H9 (cell line): ENCODE measurements around the gene PRG2. TPM values are rescaled to one million over a fixed set of nuclear protein-coding genes. Genes with fewer than 3 reads are reported as not detected.

Experiments
- DNase-seq: peaks from one replicate; pipeline ENCODE4 v3.0.0-alpha.2; 2017
- H2AFZ ChIP-seq: one replicate; pipeline ENCODE4 v1.6.1; 2013; ENCODE audit warnings: mild to moderate bottlenecking, low read length, control low read depth, moderate library complexity
- H2AK5ac ChIP-seq: 2 replicates; pipeline ENCODE4 v1.6.1; 2013; ENCODE audit warnings: low read length, control low read depth, mixed read lengths; ENCODE audit not compliant: insufficient read length
- H2BK120ac ChIP-seq: one replicate; pipeline ENCODE4 v1.6.1; 2013; ENCODE audit warnings: low read depth, mild to moderate bottlenecking, low read length, control low read depth, inconsistent platforms; ENCODE audit not compliant: poor library complexity, severe bottlenecking
- H2BK12ac ChIP-seq: 2 replicates; pipeline ENCODE4 v1.6.1; 2013; ENCODE audit warnings: low read length, control low read depth, mixed read lengths, low read depth; ENCODE audit not compliant: insufficient read length
- H2BK15ac ChIP-seq: 2 replicates; pipeline ENCODE4 v1.6.1; 2013; ENCODE audit warnings: low read depth, low read length, control low read depth
- H2BK20ac ChIP-seq: one replicate; pipeline ENCODE4 v1.6.1; 2013; ENCODE audit warnings: low read depth, mild to moderate bottlenecking, low read length, control low read depth, inconsistent platforms; ENCODE audit not compliant: poor library complexity, severe bottlenecking
- H2BK5ac ChIP-seq: 2 replicates; pipeline ENCODE4 v1.6.1; 2013; ENCODE audit warnings: low read length, control low read depth, mixed read lengths; ENCODE audit not compliant: insufficient read length
- H3K14ac ChIP-seq: 2 replicates; pipeline ENCODE4 v1.6.1; 2013; ENCODE audit warnings: low read length, control low read depth; ENCODE audit not compliant: insufficient read depth
- H3K18ac ChIP-seq: 2 replicates; pipeline ENCODE4 v1.6.1; 2013; ENCODE audit warnings: low read depth, mild to moderate bottlenecking, mixed read lengths, low read length, control low read depth; ENCODE audit not compliant: insufficient read length
- H3K23ac ChIP-seq: 2 replicates; pipeline ENCODE4 v1.6.1; 2013; ENCODE audit warnings: low read length, control low read depth, mixed read lengths, low read depth; ENCODE audit not compliant: insufficient read length
- H3K23me2 ChIP-seq: 2 replicates; pipeline ENCODE4 v1.6.1; 2013; ENCODE audit warnings: low read depth, mild to moderate bottlenecking, mixed read lengths, low read length, control low read depth; ENCODE audit not compliant: insufficient read length, poor library complexity, severe bottlenecking
- H3K27ac ChIP-seq: 2 replicates; pipeline ENCODE4 v1.5.1; 2013; ENCODE audit warnings: low read length, control low read depth, mixed read lengths, low read depth; ENCODE audit not compliant: insufficient read length
- H3K27me3 ChIP-seq: 2 replicates; pipeline ENCODE4 v1.6.1; 2013; ENCODE audit warnings: low read length, control low read depth, inconsistent platforms; ENCODE audit not compliant: insufficient read depth
- H3K4ac ChIP-seq: 2 replicates; pipeline ENCODE4 v1.6.1; 2013; ENCODE audit warnings: low read depth, mild to moderate bottlenecking, control low read depth, inconsistent platforms, low read length, moderate library complexity
- H3K4me1 ChIP-seq: 2 replicates; pipeline ENCODE4 v1.6.1; 2013; ENCODE audit warnings: low read length, control low read depth, inconsistent platforms; ENCODE audit not compliant: insufficient read depth
- H3K4me2 ChIP-seq: 2 replicates; pipeline ENCODE4 v1.6.1; 2013; ENCODE audit warnings: low read length, control low read depth, mixed read lengths; ENCODE audit not compliant: insufficient read length, insufficient read depth
- H3K56ac ChIP-seq: 2 replicates; pipeline ENCODE4 v1.6.1; 2013; ENCODE audit warnings: low read depth, mild to moderate bottlenecking, mixed read lengths, low read length, control low read depth; ENCODE audit not compliant: insufficient read length
- H3K79me1 ChIP-seq: 2 replicates; pipeline ENCODE4 v1.6.1; 2013; ENCODE audit warnings: low read depth, mild to moderate bottlenecking, moderate library complexity, low read length, control low read depth, inconsistent platforms; ENCODE audit not compliant: insufficient read depth, poor library complexity, severe bottlenecking
- H3K79me2 ChIP-seq: 2 replicates; pipeline ENCODE4 v1.6.1; 2013; ENCODE audit warnings: low read length, control low read depth, inconsistent platforms; ENCODE audit not compliant: insufficient read depth
- H3K9ac ChIP-seq: 2 replicates; pipeline ENCODE4 v1.6.1; 2013; ENCODE audit warnings: low read length, control low read depth, mixed read lengths; ENCODE audit not compliant: insufficient read length; ENCODE audit errors: extremely low read depth
- H3K9me3 ChIP-seq: one replicate; pipeline ENCODE4 v1.6.1; 2013; ENCODE audit warnings: low read depth, low read length, inconsistent platforms; ENCODE audit not compliant: control insufficient read depth
- H3T11ph ChIP-seq: one replicate; pipeline ENCODE4 v1.6.1; 2013; ENCODE audit warnings: mild to moderate bottlenecking, low read length, control low read depth, inconsistent platforms
- H4K20me1 ChIP-seq: one replicate; pipeline ENCODE4 v1.6.1; 2013; ENCODE audit not compliant: control insufficient read depth, insufficient read length, insufficient read depth
- H4K5ac ChIP-seq: 2 replicates; pipeline ENCODE4 v1.6.1; 2013; ENCODE audit warnings: low read depth, mild to moderate bottlenecking, mixed read lengths, low read length, control low read depth; ENCODE audit not compliant: insufficient read length
- H4K8ac ChIP-seq: replicated peaks from 2 replicates; pipeline ENCODE4 v1.6.1; 2013; ENCODE audit warnings: low read length, control low read depth, mixed read lengths, low read depth; ENCODE audit not compliant: insufficient read length
- H4K91ac ChIP-seq: 2 replicates; pipeline ENCODE4 v1.6.1; 2013; ENCODE audit warnings: low read depth, mild to moderate bottlenecking, moderate library complexity, mixed read lengths, low read length, control low read depth; ENCODE audit not compliant: insufficient read length
- H3K27ac Mint-ChIP-seq, 3 experiments: 2 replicates in 2 of 3; 3 replicates in 1 of 3; pipeline ENCODE4 v1.8.0; 2020 to 2021; ENCODE audit warnings: mixed read lengths in 3 of 3, mild to moderate bottlenecking in 1 of 3, moderate library complexity in 1 of 3
- H3K27me3 Mint-ChIP-seq: 2 replicates; pipeline ENCODE4 v1.8.0; 2021; ENCODE audit warnings: low read depth, mild to moderate bottlenecking, moderate library complexity, mixed read lengths
- H3K36me3 Mint-ChIP-seq, 3 experiments: 2 replicates in 2 of 3; 3 replicates in 1 of 3; pipeline ENCODE4 v1.8.0; 2020 to 2021; ENCODE audit warnings: low read depth in 3 of 3, mixed read lengths in 3 of 3; ENCODE audit not compliant: insufficient read depth in 1 of 3
- H3K4me1 Mint-ChIP-seq, 2 experiments: 2 replicates each; pipeline ENCODE4 v1.8.0; 2020; ENCODE audit warnings: mixed read lengths in 2 of 2
- H3K4me3 Mint-ChIP-seq, 2 experiments: 2 replicates in 1 of 2; 3 replicates in 1 of 2; pipeline ENCODE4 v1.8.0; 2020 to 2021; ENCODE audit warnings: mild to moderate bottlenecking in 2 of 2, mixed read lengths in 2 of 2, moderate library complexity in 1 of 2
- H3K9me3 Mint-ChIP-seq, 2 experiments: 2 replicates in 1 of 2; 3 replicates in 1 of 2; pipeline ENCODE4 v1.8.0; 2020; ENCODE audit warnings: mild to moderate bottlenecking in 2 of 2, mixed read lengths in 2 of 2, moderate library complexity in 1 of 2
- WGBS: extraction: QIAGEN DNeasy Blood & Tissue Kit; methylation state at CpG from one replicate; pipeline ENCODE4 v1.1.7; 2013; ENCODE audit warnings: missing lambda C conversion rate, low lambda C conversion rate, mixed read lengths; ENCODE audit not compliant: insufficient read length; ENCODE audit errors: extremely low coverage; 5-methylcytosine and 5-hydroxymethylcytosine counted together
- total RNA-seq: library from RNA; stranded (reverse); gene quantifications from 2 replicates; pipeline ENCODE4 v1.2.1, GENCODE V29; 2021
- TF ChIP-seq, protein P1 (sequence below): fragments of 200-600 bp; sonication (generic); conservative IDR thresholded peaks from 3 replicates; pipeline ENCODE4 v1.8.0; 2021; ENCODE audit warnings: antibody characterized with exemption, mild to moderate bottlenecking

Gene PRG2
- total RNA-seq, 1 experiment from 2014 or later, result not detected

DNA sequence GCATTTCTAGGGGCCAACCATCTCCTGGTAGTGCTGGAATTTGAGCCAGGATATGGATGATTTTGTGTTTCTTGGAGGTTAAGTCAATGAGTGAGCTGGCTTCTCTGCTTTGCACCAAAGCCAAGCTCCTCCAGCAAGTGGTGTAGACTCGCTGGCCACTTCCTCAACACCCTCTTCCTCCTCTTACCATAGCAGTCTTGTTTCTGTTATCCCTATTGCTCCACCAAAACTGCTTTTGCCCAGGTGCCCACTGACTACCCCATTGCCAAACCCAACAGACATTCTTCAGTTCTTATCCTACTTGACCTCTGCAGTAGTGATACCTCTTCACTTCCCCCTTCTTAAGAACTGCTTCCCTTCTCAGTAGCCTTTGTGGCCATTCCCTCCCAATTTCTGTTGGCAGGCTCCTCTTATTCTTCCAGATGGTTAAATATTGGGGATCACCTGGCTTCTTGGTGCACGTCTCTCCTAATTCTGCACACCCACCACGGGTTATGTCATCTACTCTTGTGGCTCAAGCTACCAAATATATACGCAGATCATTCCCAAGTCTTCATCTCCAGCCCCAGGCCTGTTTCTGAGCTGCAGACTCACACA lies 7.0 kb upstream of the PRG2 start:
- Histone ChIP-seq H2BK12ac (no peak overlapping the region), H3K79me2 (no peaks in the 10 kb centered on the region), H2BK15ac (no peak overlapping the region), H3K14ac (no peak overlapping the region), H4K20me1 (no peaks in the 10 kb centered on the region), H3K79me1 (no peaks in the 10 kb centered on the region), H4K5ac (no peak overlapping the region), H4K91ac (no peak overlapping the region), H3K18ac (no peak overlapping the region), H2AFZ (no peak overlapping the region), H3K27me3 (no peaks in the 10 kb centered on the region), H3K4ac (no peak overlapping the region), H3K4me2 (no peak overlapping the region), H2BK5ac (no peak overlapping the region), H3K23ac (no peak overlapping the region), H3K9ac (no peak overlapping the region), H3K56ac (no peak overlapping the region), H3K9me3 (no peaks in the 10 kb centered on the region), H2BK20ac (no peak overlapping the region), H2BK120ac (no peak overlapping the region), H3K23me2 (no peaks in the 10 kb centered on the region), H3K4me1 (no peaks in the 10 kb centered on the region), H3K27ac (no peak overlapping the region), H2AK5ac (no peak overlapping the region), H3T11ph (no peak overlapping the region), H4K8ac (no peak overlapping the region)
- no peaks in the 10 kb centered on the region for H3K4me1 Mint-ChIP-seq
- H3K4me3 Mint-ChIP-seq, result no peak overlapping the region
- WGBS, result no CpG with 5 or more reads among the region's 4 CpGs
- H3K9me3 Mint-ChIP-seq, result no peaks in the 10 kb centered on the region
- TF ChIP-seq, protein P1, sequence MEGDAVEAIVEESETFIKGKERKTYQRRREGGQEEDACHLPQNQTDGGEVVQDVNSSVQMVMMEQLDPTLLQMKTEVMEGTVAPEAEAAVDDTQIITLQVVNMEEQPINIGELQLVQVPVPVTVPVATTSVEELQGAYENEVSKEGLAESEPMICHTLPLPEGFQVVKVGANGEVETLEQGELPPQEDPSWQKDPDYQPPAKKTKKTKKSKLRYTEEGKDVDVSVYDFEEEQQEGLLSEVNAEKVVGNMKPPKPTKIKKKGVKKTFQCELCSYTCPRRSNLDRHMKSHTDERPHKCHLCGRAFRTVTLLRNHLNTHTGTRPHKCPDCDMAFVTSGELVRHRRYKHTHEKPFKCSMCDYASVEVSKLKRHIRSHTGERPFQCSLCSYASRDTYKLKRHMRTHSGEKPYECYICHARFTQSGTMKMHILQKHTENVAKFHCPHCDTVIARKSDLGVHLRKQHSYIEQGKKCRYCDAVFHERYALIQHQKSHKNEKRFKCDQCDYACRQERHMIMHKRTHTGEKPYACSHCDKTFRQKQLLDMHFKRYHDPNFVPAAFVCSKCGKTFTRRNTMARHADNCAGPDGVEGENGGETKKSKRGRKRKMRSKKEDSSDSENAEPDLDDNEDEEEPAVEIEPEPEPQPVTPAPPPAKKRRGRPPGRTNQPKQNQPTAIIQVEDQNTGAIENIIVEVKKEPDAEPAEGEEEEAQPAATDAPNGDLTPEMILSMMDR, result no peak
- H3K36me3 Mint-ChIP-seq, result no peaks in the 10 kb centered on the region
- DNase-seq, result no peak
- H3K27me3 Mint-ChIP-seq, result peaks cover 15% of the 10 kb centered on the region
- no peak overlapping the region for H3K27ac Mint-ChIP-seq
